ENCODE measurements around the gene EML6. TPM values are rescaled to one million over a fixed set of nuclear protein-coding genes. Genes with fewer than 3 reads are reported as not detected.
"Not testable (repeated sequence)": the region's sequence is repeated elsewhere in the genome, so short reads cannot be mapped to it uniquely, and the experiment has no call there.

Gene EML6
- 2.7 TPM for total RNA-seq

- peak; percentile 94 to 99 (median 99) for DNase-seq (ENCODE audit: low read depth in 2 of 3, low spot score in 2 of 3)
These were observed at the start of gene EML6 for GRCh38 chr2:54723131-54723995. EML6 (plus strand) TSS chr2:54723662; CDS start chr2:54725062, 1,400 bp downstream.

- no peak for DNase-seq (ENCODE audit: low read depth in 2 of 3, low spot score in 2 of 3)
These were observed 48.2 kb upstream of the EML6 start for GRCh38 chr2:54675281-54675680.

GRCh38 chr2:54675738-54676137, 47.7 kb upstream of the EML6 start:
- DNase-seq (ENCODE audit: low read depth in 2 of 3, low spot score in 2 of 3), result no peak

- no peak for DNase-seq (ENCODE audit: low read depth in 2 of 3, low spot score in 2 of 3)
These were observed 46.8 kb upstream of the EML6 start for GRCh38 chr2:54676656-54677055.

GRCh38 chr2:54677476-54678265, 45.8 kb upstream of the EML6 start:
- DNase-seq (ENCODE audit: low read depth in 2 of 3, low spot score in 2 of 3), result no peak

GRCh38 chr2:54678719-54679118, 44.7 kb upstream of the EML6 start:
- no peak for DNase-seq (ENCODE audit: low read depth in 2 of 3, low spot score in 2 of 3)

- peak in 1 of 3 donors; percentile 25 for DNase-seq (ENCODE audit: low read depth in 2 of 3, low spot score in 2 of 3)
These were observed 42.9 kb upstream of the EML6 start for GRCh38 chr2:54680397-54681041.

- DNase-seq (ENCODE audit: low read depth in 2 of 3, low spot score in 2 of 3), result no peak
These were observed 42.0 kb upstream of the EML6 start for GRCh38 chr2:54681416-54681815.

GRCh38 chr2:54683596-54683995, 39.9 kb upstream of the EML6 start:
- no peak for DNase-seq (ENCODE audit: low read depth in 2 of 3, low spot score in 2 of 3)

GRCh38 chr2:54685263-54685775, 38.1 kb upstream of the EML6 start:
- DNase-seq (ENCODE audit: low read depth in 2 of 3, low spot score in 2 of 3), result no peak

GRCh38 chr2:54687595-54688152, 35.8 kb upstream of the EML6 start:
- no peak for DNase-seq (ENCODE audit: low read depth in 2 of 3, low spot score in 2 of 3)

- DNase-seq (ENCODE audit: low read depth in 2 of 3, low spot score in 2 of 3), result peak in 1 of 3 donors; percentile 41
These were observed 31.9 kb upstream of the EML6 start for GRCh38 chr2:54691445-54692135.

GRCh38 chr2:54692556-54692955, 30.9 kb upstream of the EML6 start:
- DNase-seq (ENCODE audit: low read depth in 2 of 3, low spot score in 2 of 3), result no peak

- DNase-seq (ENCODE audit: low read depth in 2 of 3, low spot score in 2 of 3), result no peak
These were observed 28.1 kb upstream of the EML6 start for GRCh38 chr2:54695378-54695777.

GRCh38 chr2:54697934-54698333, 25.5 kb upstream of the EML6 start:
- DNase-seq (ENCODE audit: low read depth in 2 of 3, low spot score in 2 of 3), result no peak

GRCh38 chr2:54698926-54699325, 24.5 kb upstream of the EML6 start:
- DNase-seq (ENCODE audit: low read depth in 2 of 3, low spot score in 2 of 3), result not testable (repeated sequence)

GRCh38 chr2:54699665-54700064, 23.8 kb upstream of the EML6 start:
- DNase-seq (ENCODE audit: low read depth in 2 of 3, low spot score in 2 of 3), result no peak

GRCh38 chr2:54701029-54701428, 22.4 kb upstream of the EML6 start:
- no peak for DNase-seq (ENCODE audit: low read depth in 2 of 3, low spot score in 2 of 3)

GRCh38 chr2:54704238-54704637, 19.2 kb upstream of the EML6 start:
- DNase-seq (ENCODE audit: low read depth in 2 of 3, low spot score in 2 of 3), result no peak

All from hematopoietic multipotent progenitor cell (in vitro differentiated cells).